D721Med (cell line): ENCODE measurements around the gene DNAH17.

ENCODE experiments used
- DNase-seq: peaks from one replicate; pipeline ENCODE4 v3.0.0; 2011; ENCODE audit warnings: low spot score; ENCODE audit not compliant: insufficient read length
- FAIRE-seq: peaks from 2 replicates; lab custom pipeline; 2011; peaks lifted over from hg19 to GRCh38; lab: Jason Lieb, UNC
- TF ChIP-seq, protein P1 (sequence below): IDR thresholded peaks from 2 replicates; pipeline ENCODE4 v1.5.1; 2012; ENCODE audit warnings: mild to moderate bottlenecking, control low read depth; ENCODE audit not compliant: insufficient read depth; ENCODE audit errors: missing control alignments

DNAH17 gene

GRCh38 chr17:78399028-78399692 lies 178.0 kb downstream of the DNAH17 start:
- FAIRE-seq (no peak), DNase-seq (no peak)
- TF ChIP-seq, protein P1, sequence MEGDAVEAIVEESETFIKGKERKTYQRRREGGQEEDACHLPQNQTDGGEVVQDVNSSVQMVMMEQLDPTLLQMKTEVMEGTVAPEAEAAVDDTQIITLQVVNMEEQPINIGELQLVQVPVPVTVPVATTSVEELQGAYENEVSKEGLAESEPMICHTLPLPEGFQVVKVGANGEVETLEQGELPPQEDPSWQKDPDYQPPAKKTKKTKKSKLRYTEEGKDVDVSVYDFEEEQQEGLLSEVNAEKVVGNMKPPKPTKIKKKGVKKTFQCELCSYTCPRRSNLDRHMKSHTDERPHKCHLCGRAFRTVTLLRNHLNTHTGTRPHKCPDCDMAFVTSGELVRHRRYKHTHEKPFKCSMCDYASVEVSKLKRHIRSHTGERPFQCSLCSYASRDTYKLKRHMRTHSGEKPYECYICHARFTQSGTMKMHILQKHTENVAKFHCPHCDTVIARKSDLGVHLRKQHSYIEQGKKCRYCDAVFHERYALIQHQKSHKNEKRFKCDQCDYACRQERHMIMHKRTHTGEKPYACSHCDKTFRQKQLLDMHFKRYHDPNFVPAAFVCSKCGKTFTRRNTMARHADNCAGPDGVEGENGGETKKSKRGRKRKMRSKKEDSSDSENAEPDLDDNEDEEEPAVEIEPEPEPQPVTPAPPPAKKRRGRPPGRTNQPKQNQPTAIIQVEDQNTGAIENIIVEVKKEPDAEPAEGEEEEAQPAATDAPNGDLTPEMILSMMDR, result no peak

- TF ChIP-seq, protein P1, result no peak
- no peak for FAIRE-seq
- no peak for DNase-seq
Measured at GRCh38 chr17:78398390-78398789, 178.8 kb downstream of the DNAH17 start.

DNA sequence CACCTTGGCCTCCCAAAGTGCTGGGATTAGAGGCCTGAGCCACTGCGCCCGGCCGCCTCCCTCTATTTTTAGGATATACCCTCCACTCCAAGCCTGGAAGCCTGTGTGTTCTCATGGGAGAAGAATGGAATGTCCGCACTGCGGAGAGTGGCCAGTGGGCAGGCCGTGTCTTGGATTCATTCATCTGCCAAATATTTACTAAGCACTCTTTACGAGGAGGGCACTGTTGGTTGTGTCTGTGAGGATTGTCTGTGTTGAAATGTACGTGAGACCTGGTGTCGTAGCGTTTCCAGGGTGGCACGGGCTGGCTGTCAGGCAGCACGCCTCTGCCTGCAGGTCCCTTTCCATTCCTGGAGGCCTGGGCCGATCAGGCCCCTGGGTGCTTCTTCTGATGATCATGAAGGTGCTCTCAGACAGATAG lies 179.5 kb downstream of the DNAH17 start:
- no peak for FAIRE-seq
- no peak for DNase-seq
- TF ChIP-seq, protein P1, result no peak

DNA sequence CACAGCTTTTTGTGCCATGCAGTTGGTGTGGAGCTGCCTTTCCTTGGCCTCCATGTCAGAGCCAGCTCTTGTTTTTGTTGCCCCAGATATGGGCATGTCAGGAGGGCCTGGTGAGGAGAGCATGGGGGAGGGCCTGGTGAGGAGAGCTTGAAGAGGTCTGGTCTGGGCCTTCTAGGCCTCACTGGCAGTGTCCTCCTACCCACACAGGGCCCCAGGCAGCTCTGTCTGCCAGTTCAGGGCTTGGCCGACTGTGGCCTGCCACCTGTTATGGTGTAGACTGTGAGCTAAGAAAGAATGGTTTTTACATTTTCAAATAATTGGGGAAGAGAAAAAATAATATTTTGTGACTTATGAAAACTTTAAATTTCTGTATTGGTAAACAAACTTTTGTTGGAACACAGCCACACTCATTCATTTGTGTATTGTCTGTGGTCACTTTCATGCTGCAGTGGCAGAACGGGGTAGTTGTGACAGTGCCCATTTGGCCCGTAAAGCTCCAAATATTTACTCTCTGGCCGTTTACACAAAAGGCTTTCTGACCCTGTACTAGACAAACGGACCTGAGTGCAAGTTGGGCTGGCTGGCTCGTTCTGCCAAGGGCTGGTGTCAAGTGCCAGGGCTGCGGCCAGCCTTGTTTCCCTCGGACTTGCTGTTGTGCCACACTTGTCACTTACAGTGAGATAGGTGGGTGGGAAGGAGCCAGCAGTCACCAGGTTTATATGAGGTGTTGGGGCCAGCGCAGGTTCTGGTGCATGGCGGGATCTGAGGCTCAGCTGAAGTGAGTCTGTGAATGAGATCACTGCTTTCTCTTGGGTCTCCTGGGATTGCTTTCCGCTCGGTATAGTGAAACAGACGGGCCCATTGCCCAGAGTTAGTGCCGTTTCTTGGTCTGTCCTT lies 180.5 kb downstream of the DNAH17 start:
- TF ChIP-seq, protein P1, result no peak
- no peak for FAIRE-seq
- no peak for DNase-seq

DNA sequence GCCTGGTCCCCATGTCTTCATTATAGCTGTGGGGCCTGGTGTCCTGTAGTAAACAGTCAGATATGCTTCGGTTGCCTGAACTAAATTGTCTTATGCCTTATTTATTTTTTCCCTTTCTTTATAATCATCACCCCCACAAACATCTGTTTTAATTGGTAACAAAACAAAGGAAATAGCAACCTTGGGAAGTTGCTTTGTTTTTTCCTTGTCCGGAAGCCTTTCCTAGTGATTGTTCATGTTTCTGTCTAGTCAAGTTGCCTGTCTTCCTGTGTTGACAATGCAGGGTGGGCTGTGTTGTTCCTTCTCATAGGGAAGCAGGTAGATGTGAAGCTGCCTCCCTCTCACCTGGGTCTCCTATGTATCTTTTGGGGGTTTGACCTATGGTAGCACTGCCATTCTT lies 182.0 kb downstream of the DNAH17 start:
- no peak for DNase-seq
- TF ChIP-seq, protein P1, result no peak
- FAIRE-seq, result no peak

DNA sequence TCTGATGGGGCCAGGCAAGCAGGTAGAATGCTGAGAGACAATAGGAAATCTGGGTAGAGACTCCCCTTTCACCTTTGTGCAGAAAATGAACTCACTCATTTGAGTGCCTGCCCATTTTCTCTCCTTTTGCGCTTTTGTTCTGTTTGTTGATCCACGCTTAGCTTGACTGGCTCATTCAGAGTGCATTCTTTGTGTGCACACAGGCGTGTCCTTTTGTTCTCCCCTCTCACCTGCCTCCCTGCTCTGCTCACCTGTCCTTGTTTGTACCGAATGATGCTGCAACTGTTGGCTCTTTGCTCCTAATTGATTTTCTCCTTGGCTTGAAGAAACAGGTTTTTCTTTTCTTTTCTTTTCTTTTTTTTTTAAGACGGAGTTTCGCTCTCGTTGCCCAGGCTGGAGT lies 183.0 kb downstream of the DNAH17 start:
- no peak for FAIRE-seq
- no peak for DNase-seq
- TF ChIP-seq, protein P1, result no peak

DNA sequence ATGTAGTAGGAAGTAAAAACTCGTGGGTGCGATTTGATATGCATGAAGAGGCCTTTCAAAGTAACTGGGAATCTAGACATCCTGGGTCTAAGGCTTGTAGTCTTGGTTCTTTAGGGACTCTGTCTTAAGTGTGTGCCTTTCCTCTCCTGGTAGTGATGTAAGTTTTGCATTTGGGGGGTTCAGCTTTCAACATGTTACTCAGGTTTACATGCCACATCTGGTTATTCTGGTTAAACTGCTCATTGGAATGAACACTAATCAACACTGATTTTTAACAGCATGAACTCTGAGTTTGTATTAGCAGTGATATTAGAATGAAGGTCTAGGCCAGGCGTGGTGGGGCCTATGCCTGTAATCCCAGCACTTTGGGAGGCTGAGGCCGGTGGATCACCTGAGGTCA lies 183.6 kb downstream of the DNAH17 start:
- TF ChIP-seq, protein P1, result no peak
- no peak for FAIRE-seq
- DNase-seq, result no peak
